GM13977 (cell line): ENCODE data around the gene SLC7A1.

Experiments
- DNase-seq: peaks from one replicate; pipeline ENCODE4 v3.0.0; 2012; ENCODE audit warnings: low spot score
- in situ Hi-C: fragments of 300-500 bp; cut with MboI; formaldehyde crosslinking; loops from one replicate; pipeline ENCODE4 v1.12.0; 2022; ENCODE audit warnings: low sequenced_read_pairs, low pct_unique_long_range_greater_than_20kb, mixed read lengths, inconsistent platforms; ENCODE audit not compliant: unreplicated experiment
- TF ChIP-seq, protein P1 (sequence below): IDR thresholded peaks from 2 replicates; pipeline ENCODE4 v1.5.1; 2012; ENCODE audit warnings: mild to moderate bottlenecking, control low read depth; ENCODE audit not compliant: insufficient read depth; ENCODE audit errors: extremely low read depth, missing control alignments

Gene SLC7A1

DNA sequence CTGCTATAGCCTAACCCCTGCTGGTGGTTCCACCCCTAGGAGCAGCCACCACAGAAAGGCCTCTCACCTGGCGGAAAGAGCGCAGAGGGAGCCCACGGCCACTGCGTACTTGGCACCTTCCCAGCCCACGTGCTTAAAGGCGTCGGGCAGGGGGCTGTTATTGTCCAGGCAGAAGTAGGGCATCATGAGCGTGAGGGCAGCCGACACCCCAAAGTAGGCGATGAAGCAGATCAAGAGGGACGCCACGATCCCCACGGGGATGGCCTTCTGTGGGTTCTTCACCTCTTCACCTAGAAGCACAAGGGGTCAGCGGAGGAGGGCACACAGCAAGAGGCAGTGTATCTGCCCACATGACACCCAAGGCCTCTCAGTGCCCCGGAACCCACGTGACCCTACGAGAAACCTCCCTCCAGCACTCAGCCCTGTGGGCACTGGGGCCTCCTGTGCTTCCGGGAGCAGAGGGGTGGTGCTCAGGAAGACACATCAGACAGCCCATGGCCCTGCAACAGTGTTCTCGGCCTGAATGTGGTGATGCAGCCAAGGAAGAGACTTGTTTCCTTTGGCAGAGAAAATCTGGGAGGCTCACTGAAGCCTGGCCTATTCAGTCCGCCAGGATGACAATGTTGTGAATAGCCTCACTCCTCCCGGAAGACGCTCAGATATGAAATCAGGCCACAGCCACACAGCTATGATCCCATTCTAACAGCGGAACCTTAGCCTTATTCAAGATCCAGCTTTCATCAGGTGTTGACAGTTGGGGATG, 72.1 kb downstream of the SLC7A1 start:
- in situ Hi-C loops: loop anchor here (25.0 kb wide), 1 partner anchor 589 kb away; no protein-coding TSS in a partner anchor
- DNase-seq: no peak
- TF ChIP-seq, protein P1, sequence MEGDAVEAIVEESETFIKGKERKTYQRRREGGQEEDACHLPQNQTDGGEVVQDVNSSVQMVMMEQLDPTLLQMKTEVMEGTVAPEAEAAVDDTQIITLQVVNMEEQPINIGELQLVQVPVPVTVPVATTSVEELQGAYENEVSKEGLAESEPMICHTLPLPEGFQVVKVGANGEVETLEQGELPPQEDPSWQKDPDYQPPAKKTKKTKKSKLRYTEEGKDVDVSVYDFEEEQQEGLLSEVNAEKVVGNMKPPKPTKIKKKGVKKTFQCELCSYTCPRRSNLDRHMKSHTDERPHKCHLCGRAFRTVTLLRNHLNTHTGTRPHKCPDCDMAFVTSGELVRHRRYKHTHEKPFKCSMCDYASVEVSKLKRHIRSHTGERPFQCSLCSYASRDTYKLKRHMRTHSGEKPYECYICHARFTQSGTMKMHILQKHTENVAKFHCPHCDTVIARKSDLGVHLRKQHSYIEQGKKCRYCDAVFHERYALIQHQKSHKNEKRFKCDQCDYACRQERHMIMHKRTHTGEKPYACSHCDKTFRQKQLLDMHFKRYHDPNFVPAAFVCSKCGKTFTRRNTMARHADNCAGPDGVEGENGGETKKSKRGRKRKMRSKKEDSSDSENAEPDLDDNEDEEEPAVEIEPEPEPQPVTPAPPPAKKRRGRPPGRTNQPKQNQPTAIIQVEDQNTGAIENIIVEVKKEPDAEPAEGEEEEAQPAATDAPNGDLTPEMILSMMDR: no peak

DNA sequence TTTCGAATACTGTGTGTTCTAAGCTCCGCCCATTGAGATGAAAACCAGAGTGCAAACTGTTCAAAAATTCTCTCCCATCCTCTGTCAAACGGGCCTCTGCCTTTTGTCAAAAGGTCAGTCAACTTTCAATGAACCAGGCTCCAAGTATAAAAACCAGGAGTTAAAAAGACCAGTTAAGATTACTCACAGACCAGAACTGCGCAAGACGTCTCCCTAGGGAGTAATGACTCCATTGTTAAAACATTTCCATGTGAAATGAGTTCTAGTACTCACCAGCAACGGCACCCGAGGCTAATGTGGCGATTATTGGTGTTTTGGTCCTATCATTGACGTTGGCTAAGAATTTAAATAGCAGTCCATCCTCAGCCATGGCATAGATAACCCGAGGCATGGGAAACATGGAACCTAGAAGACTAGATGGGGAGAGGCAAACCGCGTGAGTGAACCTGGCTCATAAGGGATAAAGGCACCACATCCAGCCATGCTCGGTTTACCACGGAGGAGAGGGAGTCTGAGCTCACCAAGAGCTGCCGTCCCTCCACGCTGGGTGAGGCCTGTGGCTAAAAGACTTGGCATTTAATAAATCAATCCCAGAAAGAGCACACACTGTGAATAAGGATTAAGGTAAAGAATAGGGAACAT, 73.3 kb downstream of the SLC7A1 start:
- TF ChIP-seq, protein P1: no peak
- in situ Hi-C loops: loop anchor here (25.0 kb wide), 1 partner anchor 590 kb away; no protein-coding TSS in a partner anchor
- DNase-seq: no peak

DNA sequence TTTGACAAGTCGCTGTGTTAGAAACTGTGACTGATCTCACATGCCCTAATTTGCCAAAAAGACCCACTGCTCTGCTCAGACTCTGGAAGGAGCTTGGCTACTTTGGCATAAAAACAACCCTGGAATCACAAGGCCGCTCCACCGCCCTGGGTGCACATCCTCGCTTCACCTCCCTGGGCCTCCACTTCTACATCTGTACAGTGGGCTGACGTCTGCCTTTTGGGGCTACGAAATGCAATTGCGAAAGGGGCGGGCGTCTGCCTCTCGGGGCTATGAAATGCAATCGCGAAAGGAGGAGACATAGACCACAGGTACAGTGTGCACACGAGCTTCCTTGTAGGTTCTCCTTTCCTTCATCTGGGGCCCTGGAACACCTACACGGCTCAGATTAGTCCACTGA, 74.2 kb downstream of the SLC7A1 start:
- TF ChIP-seq, protein P1: no peak
- in situ Hi-C loops: loop anchor here (25.0 kb wide), 1 partner anchor 591 kb away; no protein-coding TSS in a partner anchor
- no peak for DNase-seq

DNA sequence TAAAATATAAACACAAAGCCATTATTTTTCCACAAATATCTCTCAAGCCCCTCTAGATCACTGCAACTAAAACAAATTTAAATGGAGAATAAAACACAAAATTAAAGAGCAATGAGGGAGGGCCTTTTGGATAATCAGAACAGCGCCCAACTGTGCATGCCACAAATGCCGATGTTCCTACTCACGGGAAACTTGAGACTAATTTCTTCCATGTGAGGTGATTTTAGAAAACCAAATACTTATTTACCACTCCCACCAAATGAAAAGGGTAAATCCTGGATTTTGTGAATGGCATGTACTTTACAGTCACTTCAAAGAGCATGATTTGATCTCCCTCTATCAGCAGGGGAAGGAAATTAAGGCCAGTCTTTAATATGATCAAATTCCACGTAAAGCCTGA, 74.8 kb downstream of the SLC7A1 start:
- in situ Hi-C loops: loop anchor here (25.0 kb wide), 1 partner anchor 592 kb away; no protein-coding TSS in a partner anchor
- no peak for DNase-seq
- TF ChIP-seq, protein P1: no peak

DNA sequence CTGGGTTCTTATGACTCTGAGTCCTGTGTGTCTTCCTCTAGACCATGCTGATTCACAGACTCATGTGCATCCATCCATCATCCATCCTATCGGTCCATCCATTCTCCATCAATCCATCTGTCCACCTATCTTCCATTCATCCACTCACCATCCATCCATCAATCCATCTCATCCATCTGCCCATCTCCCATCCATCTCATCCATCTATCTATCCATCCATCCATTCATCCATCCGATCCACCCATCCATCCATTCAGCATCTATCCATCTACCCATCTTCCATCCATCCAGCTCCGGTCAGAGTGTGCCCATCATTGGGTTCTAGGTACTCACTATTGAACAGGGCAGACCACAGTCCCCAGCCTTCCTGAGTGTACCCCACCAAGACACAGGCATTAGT, 75.6 kb downstream of the SLC7A1 start:
- in situ Hi-C loops: loop anchor here (25.0 kb wide), 1 partner anchor 592 kb away; no protein-coding TSS in a partner anchor
- no peak for DNase-seq
- TF ChIP-seq, protein P1: no peak

DNA sequence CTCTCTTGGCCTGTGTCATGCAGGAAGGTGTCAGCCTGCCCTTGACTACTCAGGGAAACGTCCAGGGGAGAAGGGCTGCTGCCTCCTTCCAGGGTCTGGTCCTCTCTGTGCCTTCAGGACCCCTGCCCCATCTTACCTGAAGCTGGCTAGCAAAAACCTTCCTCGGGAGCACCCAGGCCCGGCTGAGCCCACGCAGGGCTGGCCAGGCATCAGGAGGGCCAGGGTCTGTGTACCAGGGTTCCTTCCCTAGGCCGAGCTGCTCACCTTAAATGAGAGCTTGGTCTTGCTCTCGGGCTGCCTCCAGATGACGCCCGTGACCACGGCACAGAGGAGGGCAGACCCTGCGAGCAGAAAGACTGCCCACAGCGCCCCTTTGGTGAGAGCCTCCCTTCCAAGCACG, 78.6 kb downstream of the SLC7A1 start:
- in situ Hi-C loops: loop anchor here (25.0 kb wide), 1 partner anchor 595 kb away; no protein-coding TSS in a partner anchor
- TF ChIP-seq, protein P1: no peak
- no peak for DNase-seq
